Dermis blood vessel endothelial cell (primary cell): Measurements from ENCODE around the gene SNX14. TPM values are rescaled to one million over a fixed set of nuclear protein-coding genes. Genes with fewer than 3 reads are reported as not detected.
A peak's percentile ranks its signal among the peaks of the same experiment; 100 is the strongest.

Experiments
- DNase-seq: peaks from one replicate; pipeline ENCODE4 v3.0.0; 2010
- total RNA-seq: library from RNA; depleted of rRNA; stranded (reverse); fragments of >200 nt; gene quantifications from 2 replicates; pipeline ENCODE4 v1.2.3, GENCODE V29; 2014

SNX14 gene
- total RNA-seq, 1 donor from 2014 or later, result 159 TPM

GRCh38 chr6:85463621-85464259 lies 129.9 kb downstream of the SNX14 start:
- peak; percentile 20 for DNase-seq

- DNase-seq, result peak; percentile 49
Measured at GRCh38 chr6:85462673-85463072, 131.0 kb downstream of the SNX14 start.

- DNase-seq, result peak; percentile 81
Measured at GRCh38 chr6:85461798-85462170, 131.9 kb downstream of the SNX14 start.

- peak; percentile 73 for DNase-seq
Measured at GRCh38 chr6:85460921-85461797, 132.5 kb downstream of the SNX14 start.

GRCh38 chr6:85460154-85460920 lies 133.3 kb downstream of the SNX14 start:
- DNase-seq, result peak; percentile 93

- peak; percentile 48 for DNase-seq
Measured at GRCh38 chr6:85459224-85459901, 134.3 kb downstream of the SNX14 start.

- peak; percentile 68 for DNase-seq
Measured at GRCh38 chr6:85458782-85459181, 134.9 kb downstream of the SNX14 start.

GRCh38 chr6:85458184-85458583 lies 135.5 kb downstream of the SNX14 start:
- DNase-seq, result no peak

GRCh38 chr6:85456782-85457181 lies 136.9 kb downstream of the SNX14 start:
- DNase-seq, result no peak

Other genes starting within 250 kb of the SNX14 start
- 96.7 and 157 TPM in 2 replicates for gene NT5E, start 143.8 kb downstream of the SNX14 start, total RNA-seq
- 70.6 and 160 TPM in 2 replicates for gene SYNCRIP, start 49.0 kb upstream of the SNX14 start, total RNA-seq